PFSK-1 (cell line): ENCODE results near the gene MZF1.

Experiments
- FOXP2 ChIP-seq: optimal IDR thresholded peaks from 2 replicates; pipeline ENCODE3; 2011; ENCODE audit warnings: borderline replicate concordance, control low read depth, inconsistent platforms; ENCODE audit not compliant: insufficient read depth; ENCODE audit errors: extremely low read length, extremely low read depth
- POLR2AphosphoS5 ChIP-seq: IDR thresholded peaks from 2 replicates; pipeline ENCODE4 v1.6.1; 2012; ENCODE audit warnings: low read depth, mild to moderate bottlenecking, control low read depth, low read length, moderate library complexity
- REST ChIP-seq, 2 experiments: IDR thresholded peaks; 2 replicates each; pipeline versions ENCODE4 v1.6.1 to v1.8.0; 2011 to 2012; ENCODE audit warnings: low read depth in 2 of 2, low read length in 2 of 2, control low read depth in 1 of 2, inconsistent platforms in 1 of 2, mild to moderate bottlenecking in 1 of 2, moderate library complexity in 1 of 2; ENCODE audit not compliant: insufficient read depth in 1 of 2

DNA sequence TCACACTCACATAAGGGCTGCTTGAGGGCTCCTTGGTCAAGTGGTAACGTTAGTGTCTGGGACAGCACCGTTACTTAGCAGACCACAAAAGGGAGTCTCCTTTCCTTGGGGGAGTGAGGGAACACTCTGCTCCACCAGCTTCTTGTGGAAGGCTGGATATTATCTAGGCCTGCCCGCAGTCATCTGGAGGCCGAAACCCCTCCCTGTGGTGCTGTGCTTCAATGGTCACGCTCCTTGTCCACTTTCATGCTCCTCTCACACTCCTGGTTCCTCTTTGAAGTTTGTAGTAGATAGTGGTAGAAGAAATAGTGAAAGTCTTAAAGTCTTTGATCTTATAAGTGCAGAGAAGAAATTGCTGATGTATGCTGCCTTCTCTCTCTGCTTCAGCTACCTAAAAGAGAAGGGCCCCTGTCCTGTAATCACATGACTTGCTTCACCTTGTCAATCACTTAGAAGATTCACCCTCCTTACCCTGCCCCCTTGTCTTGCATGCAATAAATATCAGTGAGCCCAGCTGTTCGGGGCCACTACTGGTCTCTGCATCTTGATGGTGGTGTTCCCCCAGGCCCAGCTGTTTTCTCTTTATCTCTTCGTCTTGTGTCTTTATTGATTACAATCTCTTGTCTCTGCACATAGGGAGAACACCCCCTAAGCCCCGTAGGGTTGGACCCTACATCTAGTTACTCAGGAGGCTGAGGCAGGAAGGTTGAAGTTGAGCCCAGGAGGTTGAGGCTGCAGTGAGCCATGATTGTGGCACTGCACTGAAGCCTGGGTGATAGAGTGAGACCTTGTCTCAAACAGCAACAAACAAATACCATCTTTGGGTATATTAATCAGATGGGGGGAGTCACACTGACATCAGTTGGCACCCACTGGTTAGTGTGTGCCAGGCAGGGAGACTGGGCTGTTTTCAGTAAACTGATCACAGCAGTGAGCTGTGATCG lies 11.6 kb upstream of the MZF1 start:
- TF ChIP-seq POLR2AphosphoS5 (no peak), REST (IDR thresholded peaks at IDR 0.05; ENCODE audit: insufficient read depth in 1 of 2, low read depth in 2 of 2, low read length in 2 of 2) (no peak), FOXP2 (no peak)
